Measurements from ENCODE around the gene ABCC6. TPM values are rescaled to one million over a fixed set of nuclear protein-coding genes. Genes with fewer than 3 reads are reported as not detected.
"Not testable (repeated sequence)": the region's sequence is repeated elsewhere in the genome, so short reads cannot be mapped to it uniquely, and the experiment has no call there.

ABCC6 gene
- total RNA-seq, 1 donor from 2014 or later, result 3.0 TPM

DNA sequence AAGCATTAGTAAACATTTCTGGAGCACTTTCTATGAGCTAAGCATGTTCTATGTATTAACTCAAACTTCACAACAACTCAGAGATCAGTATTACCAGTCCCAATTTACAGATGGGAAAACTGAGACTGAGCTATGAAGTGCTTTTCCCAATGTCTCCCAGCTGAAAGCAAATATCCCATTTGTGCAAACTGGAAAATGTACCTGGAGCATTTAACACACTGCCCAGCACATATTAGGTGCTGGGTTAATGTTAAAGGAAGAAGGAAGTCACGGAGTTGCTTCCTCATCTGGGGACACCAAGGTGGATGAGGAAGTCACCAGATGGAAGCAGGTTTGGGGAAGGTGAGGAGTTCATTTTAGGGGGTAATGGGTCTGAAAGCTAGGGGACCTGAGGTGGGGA, 66.1 kb downstream of the ABCC6 start:
- Mint-ChIP-seq H3K36me3 (ENCODE audit: low read depth, unreplicated experiment) (peaks cover 8% of the 10 kb centered on the region), H3K27me3 (ENCODE audit: low read depth, unreplicated experiment) (peaks cover 9% of the 10 kb centered on the region), H3K27ac (ENCODE audit: unreplicated experiment) (no peak overlapping the region), H3K4me1 (ENCODE audit: low read depth, unreplicated experiment) (no peaks in the 10 kb centered on the region), H3K9me3 (ENCODE audit: unreplicated experiment) (peaks cover 27% of the 10 kb centered on the region), H3K4me3 (ENCODE audit: unreplicated experiment) (no peak overlapping the region)
- Histone ChIP-seq H3K4me3 (ENCODE audit: insufficient read depth, low read depth, low read length) (no peak overlapping the region), H3K36me3 (ENCODE audit: insufficient read depth, low read length) (no peaks in the 10 kb centered on the region), H3K4me2 (ENCODE audit: low read length) (no peak overlapping the region), H3K4me1 (ENCODE audit: insufficient read depth, low read length) (no peaks in the 10 kb centered on the region), H3K9me3 (ENCODE audit: insufficient read depth, low read depth, low read length) (peaks cover 19% of the 10 kb centered on the region), H3K27ac (ENCODE audit: low read depth, low read length) (no peak overlapping the region), H4K20me1 (ENCODE audit: insufficient read depth, low read length) (no peaks in the 10 kb centered on the region), H3K79me2 (ENCODE audit: insufficient read depth, low read length) (no peaks in the 10 kb centered on the region), H2AFZ (ENCODE audit: low read depth, low read length) (no peak overlapping the region), H3K27me3 (ENCODE audit: insufficient read depth, low read length) (peaks cover 3% of the 10 kb centered on the region), H3K9ac (ENCODE audit: low read length) (no peak overlapping the region)
- DNase-seq (ENCODE audit: low read depth), result no peak
- no peak for FAIRE-seq
- TF ChIP-seq CTCF (IDR thresholded peaks at IDR 0.05; ENCODE audit: insufficient read depth, low read depth, low read length), result no peak
- TF ChIP-seq EZH2 (IDR thresholded peaks at IDR 0.05; ENCODE audit: insufficient read depth, low read length), result no peak

DNA sequence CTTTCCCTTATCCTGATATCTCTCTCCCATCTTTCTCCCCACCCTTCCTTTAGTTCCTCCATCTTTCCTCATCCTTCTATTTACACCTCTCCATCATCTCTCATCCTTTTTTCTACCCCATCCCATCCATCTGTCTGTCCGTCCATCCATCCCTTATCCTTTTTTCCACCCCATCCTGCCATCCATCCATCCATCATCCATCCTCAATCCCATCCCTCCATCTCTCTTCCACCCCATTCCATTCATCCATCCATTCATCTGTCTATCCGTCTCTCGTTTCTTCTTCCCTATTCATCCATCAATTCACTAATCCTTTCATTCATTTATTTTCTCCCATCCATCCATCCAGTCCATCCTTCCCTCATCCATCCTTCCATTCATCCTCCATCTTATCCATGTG, 68.1 kb downstream of the ABCC6 start:
- Histone ChIP-seq H3K79me2 (ENCODE audit: insufficient read depth, low read length) (no peaks in the 10 kb centered on the region), H3K27me3 (ENCODE audit: insufficient read depth, low read length) (peaks cover 3% of the 10 kb centered on the region), H3K4me2 (ENCODE audit: low read length) (no peak overlapping the region), H3K9ac (ENCODE audit: low read length) (no peak overlapping the region), H3K36me3 (ENCODE audit: insufficient read depth, low read length) (no peaks in the 10 kb centered on the region), H3K27ac (ENCODE audit: low read depth, low read length) (no peak overlapping the region), H3K9me3 (ENCODE audit: insufficient read depth, low read depth, low read length) (peaks cover 19% of the 10 kb centered on the region), H4K20me1 (ENCODE audit: insufficient read depth, low read length) (peaks cover 7% of the 10 kb centered on the region), H2AFZ (ENCODE audit: low read depth, low read length) (no peak overlapping the region), H3K4me1 (ENCODE audit: insufficient read depth, low read length) (peaks cover 8% of the 10 kb centered on the region), H3K4me3 (ENCODE audit: insufficient read depth, low read depth, low read length) (no peak overlapping the region)
- Mint-ChIP-seq H3K9me3 (ENCODE audit: unreplicated experiment) (peaks cover 20% of the 10 kb centered on the region), H3K27ac (ENCODE audit: unreplicated experiment) (no peak overlapping the region), H3K36me3 (ENCODE audit: low read depth, unreplicated experiment) (peaks cover 4% of the 10 kb centered on the region), H3K4me3 (ENCODE audit: unreplicated experiment) (no peak overlapping the region), H3K27me3 (ENCODE audit: low read depth, unreplicated experiment) (peaks cover 7% of the 10 kb centered on the region), H3K4me1 (ENCODE audit: low read depth, unreplicated experiment) (peaks cover 6% of the 10 kb centered on the region)
- TF ChIP-seq EZH2 (IDR thresholded peaks at IDR 0.05; ENCODE audit: insufficient read depth, low read length) (no peak), CTCF (IDR thresholded peaks at IDR 0.05; ENCODE audit: insufficient read depth, low read depth, low read length) (no peak)
- no peak for DNase-seq (ENCODE audit: low read depth)
- FAIRE-seq, result no peak

GRCh38 chr16:16154281-16154951, 68.9 kb downstream of the ABCC6 start:
- Mint-ChIP-seq H3K27me3 (ENCODE audit: low read depth, unreplicated experiment) (peaks cover 7% of the 10 kb centered on the region), H3K4me3 (ENCODE audit: unreplicated experiment) (no peak overlapping the region), H3K9me3 (ENCODE audit: unreplicated experiment) (peaks cover 15% of the 10 kb centered on the region), H3K27ac (ENCODE audit: unreplicated experiment) (no peak overlapping the region), H3K4me1 (ENCODE audit: low read depth, unreplicated experiment) (peaks cover 6% of the 10 kb centered on the region), H3K36me3 (ENCODE audit: low read depth, unreplicated experiment) (no peaks in the 10 kb centered on the region)
- Histone ChIP-seq H3K9me3 (ENCODE audit: insufficient read depth, low read depth, low read length) (peaks cover 16% of the 10 kb centered on the region), H3K36me3 (ENCODE audit: insufficient read depth, low read length) (no peaks in the 10 kb centered on the region), H3K27me3 (ENCODE audit: insufficient read depth, low read length) (peaks cover 3% of the 10 kb centered on the region), H4K20me1 (ENCODE audit: insufficient read depth, low read length) (peaks cover 13% of the 10 kb centered on the region), H3K27ac (ENCODE audit: low read depth, low read length) (no peak overlapping the region), H3K9ac (ENCODE audit: low read length) (no peak overlapping the region), H3K4me3 (ENCODE audit: insufficient read depth, low read depth, low read length) (no peak overlapping the region), H3K4me1 (ENCODE audit: insufficient read depth, low read length) (peaks cover 11% of the 10 kb centered on the region), H3K79me2 (ENCODE audit: insufficient read depth, low read length) (no peaks in the 10 kb centered on the region), H2AFZ (ENCODE audit: low read depth, low read length) (no peak overlapping the region), H3K4me2 (ENCODE audit: low read length) (no peak overlapping the region)
- FAIRE-seq (no peak), DNase-seq (ENCODE audit: low read depth) (no peak)
- TF ChIP-seq EZH2 (IDR thresholded peaks at IDR 0.05; ENCODE audit: insufficient read depth, low read length), result no peak
- no peak for TF ChIP-seq CTCF (IDR thresholded peaks at IDR 0.05; ENCODE audit: insufficient read depth, low read depth, low read length)

DNA sequence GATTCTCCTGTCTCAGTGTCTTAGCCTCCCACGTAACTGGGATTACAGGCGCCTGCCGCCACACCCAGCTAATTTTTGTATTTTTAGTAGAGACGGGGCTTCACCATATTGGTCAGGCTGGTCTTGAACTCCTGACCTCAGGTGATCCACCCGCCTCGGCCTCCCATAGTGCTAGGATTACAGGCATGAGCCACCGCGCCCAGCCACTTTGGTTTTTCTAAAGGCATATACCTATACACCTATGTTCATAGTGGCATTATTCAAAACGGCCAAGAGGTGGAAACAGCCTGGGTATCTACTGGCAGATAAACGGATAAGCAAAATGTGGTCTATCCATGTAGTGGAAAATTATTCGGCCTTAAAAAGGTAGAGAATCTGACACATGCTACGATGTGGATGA, 70.3 kb downstream of the ABCC6 start:
- not testable (repeated sequence) for H3K36me3 ChIP-seq (ENCODE audit: insufficient read depth, low read length); H3K4me2 ChIP-seq (ENCODE audit: low read length); H3K4me3 Mint-ChIP-seq (ENCODE audit: unreplicated experiment); H3K9ac ChIP-seq (ENCODE audit: low read length); H3K9me3 Mint-ChIP-seq (ENCODE audit: unreplicated experiment); H3K27ac Mint-ChIP-seq (ENCODE audit: unreplicated experiment); DNase-seq (ENCODE audit: low read depth); H3K36me3 Mint-ChIP-seq (ENCODE audit: low read depth, unreplicated experiment); H3K9me3 ChIP-seq (ENCODE audit: insufficient read depth, low read depth, low read length); H3K79me2 ChIP-seq (ENCODE audit: insufficient read depth, low read length); H2AFZ ChIP-seq (ENCODE audit: low read depth, low read length); H3K4me1 Mint-ChIP-seq (ENCODE audit: low read depth, unreplicated experiment); H3K27me3 Mint-ChIP-seq (ENCODE audit: low read depth, unreplicated experiment); H3K4me3 ChIP-seq (ENCODE audit: insufficient read depth, low read depth, low read length); FAIRE-seq; H3K27ac ChIP-seq (ENCODE audit: low read depth, low read length); H3K27me3 ChIP-seq (ENCODE audit: insufficient read depth, low read length)
- Histone ChIP-seq H3K4me1 (ENCODE audit: insufficient read depth, low read length) (peaks cover 11% of the 10 kb centered on the region), H4K20me1 (ENCODE audit: insufficient read depth, low read length) (peaks cover 20% of the 10 kb centered on the region)

All from astrocyte (in vitro differentiated cells and primary cell).